ENCODE results near the gene C1orf50.
"Not testable (repeated sequence)": the region's sequence is repeated elsewhere in the genome, so short reads cannot be mapped to it uniquely, and the experiment has no call there.

Gene C1orf50

GRCh38 chr1:42766741-42767509 lies at the start of gene C1orf50, which contains the start of gene P3H1:
C1orf50 (plus strand) TSS chr1:42767249; CDS start chr1:42767312, 63 bp downstream.
P3H1 (minus strand) TSS chr1:42767028; CDS start chr1:42766971, 57 bp downstream.
- DNase-seq (ENCODE audit: low spot score), result peak; percentile 96

DNA sequence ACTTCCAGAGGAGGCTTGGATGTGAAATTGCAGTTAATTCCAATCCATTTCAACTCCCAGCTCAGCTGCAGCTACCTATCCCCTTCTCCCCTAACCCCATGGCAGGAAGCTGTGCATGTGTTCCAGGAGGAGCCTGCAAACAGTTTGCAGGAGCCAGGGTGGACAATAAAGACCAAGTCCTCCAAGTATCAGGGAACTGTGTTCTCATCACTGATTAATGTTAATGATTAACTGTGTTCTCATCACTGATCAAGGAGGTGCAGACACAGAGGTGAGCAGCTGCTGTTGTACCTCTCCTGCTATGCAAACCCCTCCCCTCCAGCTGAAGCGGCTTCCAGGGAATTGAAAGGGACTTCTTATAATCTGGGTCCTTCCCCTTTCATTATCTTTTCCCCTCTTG lies 46.2 kb upstream of the C1orf50 start:
- DNase-seq (ENCODE audit: low spot score), result no peak

DNA sequence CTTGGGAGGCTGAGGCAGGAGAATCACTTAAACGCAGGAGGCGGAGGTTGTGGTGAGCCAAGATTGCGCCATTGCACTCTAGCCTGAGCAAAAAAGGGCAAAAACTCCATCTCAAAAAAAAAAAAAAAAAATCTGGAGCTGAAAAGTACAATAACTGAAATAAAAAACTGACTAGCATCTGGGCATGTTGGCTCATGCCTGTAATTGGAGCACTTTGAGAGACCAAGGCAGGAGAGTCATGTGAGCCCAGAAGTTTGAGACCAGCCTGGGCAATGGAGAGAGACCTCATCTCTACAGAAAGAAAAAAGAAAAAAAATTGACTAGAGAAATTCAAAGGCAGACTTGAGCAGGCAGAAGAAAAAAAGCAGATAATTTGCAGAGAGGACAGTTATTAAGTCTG lies 45.1 kb upstream of the C1orf50 start:
- DNase-seq (ENCODE audit: low spot score), result no peak

DNA sequence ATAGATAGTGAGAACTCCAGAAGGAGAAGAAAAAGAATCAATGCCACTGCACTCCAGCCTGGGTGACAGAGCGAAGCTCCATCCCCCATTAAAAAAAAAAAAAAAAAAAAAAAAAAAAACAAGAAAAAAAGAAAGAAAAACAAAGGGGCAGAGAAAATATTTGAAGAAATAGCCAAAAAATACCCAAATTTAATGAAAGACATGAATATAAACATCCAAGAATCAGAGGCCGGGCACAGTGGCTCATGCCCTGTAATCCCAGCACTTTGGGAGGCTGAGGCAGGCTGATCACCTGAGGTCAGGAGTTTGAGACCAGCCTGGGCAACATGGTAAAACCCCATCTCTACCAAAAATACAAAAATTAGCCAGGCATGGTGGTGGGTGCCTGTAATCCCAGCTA lies 44.6 kb upstream of the C1orf50 start:
- not testable (repeated sequence) for DNase-seq (ENCODE audit: low spot score)

- DNase-seq (ENCODE audit: low spot score), result no peak
Observed at GRCh38 chr1:42723511-42723910, 43.5 kb upstream of the C1orf50 start.

- not testable (repeated sequence) for DNase-seq (ENCODE audit: low spot score)
Observed at GRCh38 chr1:42725820-42726219, 41.2 kb upstream of the C1orf50 start.

- DNase-seq (ENCODE audit: low spot score), result no peak
Observed at GRCh38 chr1:42730002-42730401, 37.0 kb upstream of the C1orf50 start.

DNA sequence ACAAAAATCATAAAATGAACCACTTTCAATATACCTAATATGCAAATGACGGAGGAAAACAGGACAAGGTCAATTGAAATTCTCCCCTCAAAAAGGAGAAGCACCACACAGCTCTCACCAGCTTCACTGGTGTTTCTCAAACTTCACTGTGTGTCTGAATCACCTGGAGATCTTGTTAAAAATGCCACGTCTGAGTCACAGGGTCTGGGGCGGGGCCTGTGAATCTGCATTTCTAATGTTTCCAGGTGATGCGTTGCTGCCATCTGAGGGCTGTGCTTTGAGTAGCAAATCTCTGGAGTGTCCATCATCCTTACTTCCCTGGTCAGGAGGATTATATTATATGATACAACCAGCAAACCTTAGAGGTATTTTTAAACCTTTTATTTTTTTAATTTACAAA lies 36.1 kb upstream of the C1orf50 start:
- DNase-seq (ENCODE audit: low spot score), result no peak

- DNase-seq (ENCODE audit: low spot score), result no peak
Observed at GRCh38 chr1:42731585-42731984, 35.5 kb upstream of the C1orf50 start.

GRCh38 chr1:42732126-42732680 lies 34.8 kb upstream of the C1orf50 start:
- DNase-seq (ENCODE audit: low spot score), result no peak

- no peak for DNase-seq (ENCODE audit: low spot score)
Observed at GRCh38 chr1:42733415-42734200, 33.4 kb upstream of the C1orf50 start.

GRCh38 chr1:42734201-42735035 lies 32.6 kb upstream of the C1orf50 start:
- DNase-seq (ENCODE audit: low spot score), result no peak

- no peak for DNase-seq (ENCODE audit: low spot score)
Observed at GRCh38 chr1:42735056-42735455, 32.0 kb upstream of the C1orf50 start.

- DNase-seq (ENCODE audit: low spot score), result no peak
Observed at GRCh38 chr1:42735477-42736105, 31.5 kb upstream of the C1orf50 start.

DNA sequence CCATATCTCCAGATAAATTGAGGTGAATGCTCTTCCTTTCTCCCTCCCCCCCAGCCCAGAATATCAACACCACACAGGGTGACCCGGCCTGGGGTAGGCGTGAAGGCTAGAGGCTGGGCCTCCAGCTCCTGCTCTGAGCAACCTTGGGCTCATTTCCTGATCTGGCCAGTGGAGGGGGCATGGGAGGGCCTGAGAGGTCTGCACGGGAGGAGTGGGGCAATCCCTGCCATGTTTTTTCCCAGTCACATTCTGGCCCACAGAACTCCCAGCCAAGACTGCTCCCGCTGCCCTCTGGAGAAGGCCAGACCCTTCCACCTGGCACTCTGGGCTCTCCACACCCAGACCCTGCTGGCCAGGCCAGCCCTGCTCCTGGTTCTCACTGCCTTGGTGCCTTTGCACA lies 30.9 kb upstream of the C1orf50 start:
- DNase-seq (ENCODE audit: low spot score), result no peak

DNA sequence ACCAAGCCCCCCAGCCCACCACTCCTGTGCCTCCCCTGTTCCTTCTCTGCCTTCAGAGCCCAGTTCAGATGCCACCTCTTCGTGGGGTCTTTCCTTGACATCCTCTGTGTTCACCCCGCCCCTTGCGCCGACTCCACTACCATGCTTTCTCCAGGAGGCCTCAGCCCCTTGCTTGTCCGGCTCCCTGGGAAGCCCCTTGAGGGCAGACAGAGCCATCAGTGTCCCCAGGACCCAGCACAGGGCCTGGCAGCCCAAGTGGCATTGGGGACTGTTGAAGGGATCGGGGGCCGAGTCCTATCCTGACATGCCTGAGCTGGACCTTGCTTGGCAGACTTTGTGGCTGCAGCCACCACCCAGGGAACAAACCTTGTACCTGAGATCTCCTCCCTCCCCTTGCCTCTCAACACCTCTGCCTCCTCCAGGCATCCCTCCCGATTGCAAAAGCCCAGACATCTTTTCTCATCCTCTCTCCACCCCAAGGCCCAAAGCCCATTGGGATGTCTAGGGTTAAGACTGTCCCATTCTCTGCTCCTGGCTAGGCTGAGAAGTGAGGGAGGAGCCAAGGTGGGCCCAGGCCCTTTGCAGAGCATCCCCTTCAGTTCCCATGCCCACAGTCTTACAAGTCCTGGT lies 30.4 kb upstream of the C1orf50 start:
- no peak for DNase-seq (ENCODE audit: low spot score)

DNA sequence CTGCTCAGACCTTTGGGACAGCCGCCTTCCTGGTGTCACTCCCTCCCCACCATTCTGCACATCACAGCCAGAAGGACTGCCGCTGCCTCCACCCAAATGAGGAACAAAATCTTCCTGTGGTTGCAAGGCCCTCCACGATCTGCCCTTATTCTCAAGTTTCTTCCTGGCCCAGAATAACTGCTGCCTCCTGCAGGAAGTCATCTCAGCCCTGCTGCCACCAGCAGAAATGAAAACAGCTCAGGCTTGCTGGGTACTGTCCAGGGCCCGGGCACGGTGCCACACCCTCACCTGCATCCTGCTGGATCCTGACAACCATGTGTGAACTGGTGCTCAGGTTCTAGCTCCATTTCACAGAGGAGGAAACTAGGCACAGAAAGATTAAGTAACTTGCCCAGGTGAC lies 29.8 kb upstream of the C1orf50 start:
- DNase-seq (ENCODE audit: low spot score), result peak; percentile 17

GRCh38 chr1:42737986-42738677 lies 28.9 kb upstream of the C1orf50 start:
- no peak for DNase-seq (ENCODE audit: low spot score)

GRCh38 chr1:42738678-42739226 lies 28.3 kb upstream of the C1orf50 start:
- no peak for DNase-seq (ENCODE audit: low spot score)

Measured in germinal center (tissue), 1 donor.